ENCODE results near the gene SBNO2.
A peak's percentile ranks its signal among the peaks of the same experiment; 100 is the strongest.

Gene SBNO2

DNA sequence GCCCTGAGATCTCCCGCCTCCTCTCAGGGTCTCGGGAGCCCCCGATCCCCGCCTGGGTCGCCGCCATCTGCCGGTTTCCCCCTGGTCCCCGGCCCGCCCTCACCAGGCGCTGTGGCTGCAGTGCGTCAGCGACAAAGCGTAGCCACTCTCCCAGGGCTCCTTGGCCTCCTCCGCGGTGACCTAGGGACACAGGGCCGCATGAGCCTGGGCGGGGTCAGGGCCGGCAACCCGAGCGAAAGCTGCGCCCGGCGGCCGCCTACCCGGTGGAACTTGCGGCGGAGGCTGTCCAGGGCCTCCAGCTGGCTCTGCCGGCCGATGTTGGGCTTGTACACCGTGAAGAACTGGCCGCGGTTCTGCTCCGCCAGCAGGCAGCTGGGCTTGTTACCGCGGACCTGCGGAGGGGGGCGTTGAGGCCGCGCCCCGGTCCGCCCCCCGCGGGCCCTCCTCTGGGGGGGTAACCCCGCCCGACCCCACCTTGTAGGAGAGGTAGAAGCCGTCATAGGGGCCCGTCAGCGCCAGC lies 65.0 kb downstream of the SBNO2 start:
- TF ChIP-seq, protein P1, sequence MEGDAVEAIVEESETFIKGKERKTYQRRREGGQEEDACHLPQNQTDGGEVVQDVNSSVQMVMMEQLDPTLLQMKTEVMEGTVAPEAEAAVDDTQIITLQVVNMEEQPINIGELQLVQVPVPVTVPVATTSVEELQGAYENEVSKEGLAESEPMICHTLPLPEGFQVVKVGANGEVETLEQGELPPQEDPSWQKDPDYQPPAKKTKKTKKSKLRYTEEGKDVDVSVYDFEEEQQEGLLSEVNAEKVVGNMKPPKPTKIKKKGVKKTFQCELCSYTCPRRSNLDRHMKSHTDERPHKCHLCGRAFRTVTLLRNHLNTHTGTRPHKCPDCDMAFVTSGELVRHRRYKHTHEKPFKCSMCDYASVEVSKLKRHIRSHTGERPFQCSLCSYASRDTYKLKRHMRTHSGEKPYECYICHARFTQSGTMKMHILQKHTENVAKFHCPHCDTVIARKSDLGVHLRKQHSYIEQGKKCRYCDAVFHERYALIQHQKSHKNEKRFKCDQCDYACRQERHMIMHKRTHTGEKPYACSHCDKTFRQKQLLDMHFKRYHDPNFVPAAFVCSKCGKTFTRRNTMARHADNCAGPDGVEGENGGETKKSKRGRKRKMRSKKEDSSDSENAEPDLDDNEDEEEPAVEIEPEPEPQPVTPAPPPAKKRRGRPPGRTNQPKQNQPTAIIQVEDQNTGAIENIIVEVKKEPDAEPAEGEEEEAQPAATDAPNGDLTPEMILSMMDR (IDR thresholded peaks at IDR 0.05; ENCODE audit: insufficient read depth, low read depth, low read length, missing control alignments) = no peak
- no peak overlapping the region for H3K4me3 ChIP-seq (ENCODE audit: low read length)
- DNase-seq (ENCODE audit: low read depth) = no peak

DNA sequence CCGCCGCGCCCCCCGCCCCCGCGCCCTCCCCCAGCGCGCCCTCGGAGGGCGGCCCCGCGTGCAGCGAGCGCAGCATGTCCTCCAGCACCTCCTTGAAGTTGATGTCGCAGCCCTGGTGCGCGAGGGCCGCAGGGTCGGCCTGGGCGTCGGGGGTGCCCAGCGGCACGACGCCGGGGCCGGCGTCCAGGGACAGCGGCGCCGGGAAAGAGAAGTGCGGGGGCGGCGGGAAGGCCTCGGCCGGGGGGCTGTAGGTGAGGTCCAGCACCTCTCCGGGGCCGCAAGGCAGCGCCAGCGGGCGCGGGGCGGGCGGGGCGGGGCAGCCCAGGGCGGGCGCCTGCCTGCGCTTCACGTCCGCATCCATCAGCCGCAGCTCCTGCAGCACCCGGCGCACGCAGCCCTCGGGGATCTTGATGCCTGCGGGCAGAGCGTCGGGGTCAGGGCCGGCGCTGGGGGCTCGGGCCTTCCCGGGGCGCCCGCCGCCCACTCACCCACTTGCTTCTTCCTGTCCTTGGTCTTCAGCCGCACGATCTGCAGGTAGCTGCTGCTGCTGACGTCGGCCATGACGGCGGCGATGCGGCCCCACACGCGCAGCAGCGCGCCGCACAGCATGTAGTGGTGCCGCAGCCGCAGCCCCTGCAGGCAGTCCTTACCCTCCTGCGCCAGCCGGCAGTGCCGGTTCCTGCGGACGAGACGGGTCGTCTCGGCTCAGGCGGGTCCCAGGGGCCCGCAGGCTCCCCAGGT lies 65.6 kb downstream of the SBNO2 start:
- no peak for DNase-seq (ENCODE audit: low read depth)
- TF ChIP-seq, protein P1 (IDR thresholded peaks at IDR 0.05; ENCODE audit: insufficient read depth, low read depth, low read length, missing control alignments) = no peak
- no peak overlapping the region for H3K4me3 ChIP-seq (ENCODE audit: low read length)

DNA sequence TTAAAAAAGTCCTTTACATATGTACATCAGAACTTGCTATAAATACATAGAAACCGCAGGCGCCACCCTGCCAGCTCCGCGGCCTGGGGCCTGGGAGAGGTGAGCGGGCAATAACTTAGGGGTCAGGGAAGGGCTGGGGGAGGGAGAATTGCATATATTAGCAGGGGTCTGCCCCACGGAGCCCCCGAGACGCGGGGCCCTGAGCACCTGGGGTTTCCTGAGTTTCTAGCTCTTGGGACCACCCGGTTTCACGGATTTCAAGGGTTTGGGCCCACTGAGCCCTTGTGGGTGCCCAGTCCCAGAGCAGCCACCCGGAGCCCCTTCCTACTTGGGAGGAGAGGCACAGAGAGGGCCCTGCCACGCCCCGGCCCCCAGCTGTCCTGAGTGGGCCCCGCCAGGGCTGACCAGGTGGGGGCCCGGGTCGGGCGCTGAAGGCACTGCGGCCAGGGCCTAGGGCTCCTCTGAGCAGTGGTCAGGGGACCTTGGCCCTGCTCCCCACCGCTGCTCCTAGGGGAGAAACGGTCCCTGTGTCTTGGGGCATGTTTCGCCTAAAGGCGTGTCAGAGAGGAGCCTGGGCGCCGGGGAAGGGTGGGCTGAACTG lies 66.3 kb downstream of the SBNO2 start:
- TF ChIP-seq, protein P1 (IDR thresholded peaks at IDR 0.05; ENCODE audit: insufficient read depth, low read depth, low read length, missing control alignments) = no peak
- H3K4me3 ChIP-seq (ENCODE audit: low read length) = no peak overlapping the region
- DNase-seq (ENCODE audit: low read depth) = no peak

DNA sequence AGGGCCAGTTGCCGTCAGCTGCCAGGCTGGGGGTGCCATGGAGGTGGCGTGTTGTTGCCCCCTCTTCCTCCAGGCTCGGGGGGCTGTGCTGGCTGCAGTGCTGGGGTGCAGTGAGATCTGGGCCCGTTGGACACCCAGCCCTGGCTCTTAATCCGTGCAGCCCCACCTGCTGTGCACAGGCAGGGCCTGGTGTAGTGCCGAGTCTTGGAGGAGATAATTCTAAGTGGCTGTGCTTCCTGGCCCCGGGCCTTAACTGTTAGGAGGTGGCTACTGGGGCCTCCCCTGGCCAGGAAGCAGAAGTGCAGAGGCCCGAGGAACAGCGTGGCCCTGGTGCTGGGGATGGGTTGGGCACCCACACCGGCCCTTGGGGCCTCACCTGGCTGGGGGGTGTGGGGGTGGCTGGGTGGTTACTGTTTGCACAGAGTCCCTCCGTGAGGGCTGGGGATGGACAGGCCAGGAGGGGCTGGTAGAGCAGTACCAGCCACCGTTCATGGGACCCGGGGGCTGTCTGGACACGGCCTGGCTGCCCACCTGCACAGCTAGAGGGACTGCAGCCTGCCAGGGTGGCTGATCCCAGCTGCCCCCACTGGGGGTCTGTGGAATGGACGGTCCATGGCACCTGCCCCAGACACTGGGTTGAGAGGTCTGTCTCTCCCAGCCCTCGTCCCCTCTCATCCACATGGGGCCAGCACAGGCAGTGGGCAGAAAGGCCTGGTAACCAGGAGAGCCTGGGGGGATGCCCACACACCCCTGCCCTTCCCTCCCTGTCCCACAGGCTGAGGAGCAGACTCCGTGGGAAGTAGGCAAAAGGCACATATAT lies 67.0 kb downstream of the SBNO2 start:
- H3K4me3 ChIP-seq (ENCODE audit: low read length) = no peak overlapping the region
- DNase-seq (ENCODE audit: low read depth) = peak; percentile 71
- TF ChIP-seq, protein P1 (IDR thresholded peaks at IDR 0.05; ENCODE audit: insufficient read depth, low read depth, low read length, missing control alignments) = no peak

DNA sequence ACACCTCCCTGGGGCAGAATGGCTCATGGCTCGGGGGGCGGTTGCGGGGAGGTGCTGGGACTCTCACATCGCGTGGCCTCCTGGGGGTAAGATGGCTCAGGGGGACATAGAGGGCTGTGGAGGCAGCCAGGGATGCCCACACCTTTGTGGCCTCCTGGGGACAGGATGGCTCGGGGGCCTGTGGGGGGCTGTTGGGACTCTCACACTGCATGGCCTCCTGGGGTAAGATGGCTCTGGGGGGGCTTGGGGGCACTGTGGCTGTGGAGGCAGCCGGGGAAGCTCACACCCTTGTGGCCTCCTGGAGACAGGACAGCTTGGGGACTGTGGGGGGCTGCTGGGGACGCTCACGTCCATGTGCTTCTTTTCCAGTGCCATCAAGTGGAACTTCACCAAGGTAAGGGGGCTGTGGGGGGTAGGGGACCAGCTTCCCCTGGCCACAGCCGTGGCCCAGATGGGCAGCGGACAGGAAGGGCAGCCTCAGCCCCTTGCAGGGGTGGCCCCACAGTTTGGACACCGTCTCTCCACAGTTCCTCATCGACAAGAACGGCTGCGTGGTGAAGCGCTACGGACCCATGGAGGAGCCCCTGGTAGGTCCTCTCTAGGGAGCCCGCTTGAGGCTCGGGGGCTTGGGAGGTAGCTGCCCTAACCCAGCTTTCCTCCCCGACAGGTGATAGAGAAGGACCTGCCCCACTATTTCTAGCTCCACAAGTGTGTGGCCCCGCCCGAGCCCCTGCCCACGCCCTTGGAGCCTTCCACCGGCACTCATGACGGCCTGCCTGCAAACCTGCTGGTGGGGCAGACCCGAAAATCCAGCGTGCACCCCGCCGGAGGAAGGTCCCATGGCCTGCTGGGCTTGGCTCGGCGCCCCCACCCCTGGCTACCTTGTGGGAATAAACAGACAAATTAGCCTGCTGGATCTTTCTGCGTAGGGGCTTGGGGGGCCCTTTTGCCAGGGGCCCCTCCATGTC lies 67.9 kb downstream of the SBNO2 start:
- TF ChIP-seq, protein P1 (IDR thresholded peaks at IDR 0.05; ENCODE audit: insufficient read depth, low read depth, low read length, missing control alignments) = no peak
- DNase-seq (ENCODE audit: low read depth) = no peak
- no peak overlapping the region for H3K4me3 ChIP-seq (ENCODE audit: low read length)
